H9 (cell line): Measurements from ENCODE around the gene SREK1IP1. TPM values are rescaled to one million over a fixed set of nuclear protein-coding genes. Genes with fewer than 3 reads are reported as not detected.

ENCODE experiments used
- DNase-seq: peaks from one replicate; pipeline ENCODE4 v3.0.0-alpha.2; 2017
- H2AFZ ChIP-seq: one replicate; pipeline ENCODE4 v1.6.1; 2013; ENCODE audit warnings: mild to moderate bottlenecking, low read length, control low read depth, moderate library complexity
- H2AK5ac ChIP-seq: 2 replicates; pipeline ENCODE4 v1.6.1; 2013; ENCODE audit warnings: low read length, control low read depth, mixed read lengths; ENCODE audit not compliant: insufficient read length
- H2BK120ac ChIP-seq: one replicate; pipeline ENCODE4 v1.6.1; 2013; ENCODE audit warnings: low read depth, mild to moderate bottlenecking, low read length, control low read depth, inconsistent platforms; ENCODE audit not compliant: poor library complexity, severe bottlenecking
- H2BK12ac ChIP-seq: 2 replicates; pipeline ENCODE4 v1.6.1; 2013; ENCODE audit warnings: low read length, control low read depth, mixed read lengths, low read depth; ENCODE audit not compliant: insufficient read length
- H2BK15ac ChIP-seq: 2 replicates; pipeline ENCODE4 v1.6.1; 2013; ENCODE audit warnings: low read depth, low read length, control low read depth
- H2BK20ac ChIP-seq: one replicate; pipeline ENCODE4 v1.6.1; 2013; ENCODE audit warnings: low read depth, mild to moderate bottlenecking, low read length, control low read depth, inconsistent platforms; ENCODE audit not compliant: poor library complexity, severe bottlenecking
- H2BK5ac ChIP-seq: 2 replicates; pipeline ENCODE4 v1.6.1; 2013; ENCODE audit warnings: low read length, control low read depth, mixed read lengths; ENCODE audit not compliant: insufficient read length
- H3K14ac ChIP-seq: 2 replicates; pipeline ENCODE4 v1.6.1; 2013; ENCODE audit warnings: low read length, control low read depth; ENCODE audit not compliant: insufficient read depth
- H3K18ac ChIP-seq: 2 replicates; pipeline ENCODE4 v1.6.1; 2013; ENCODE audit warnings: low read depth, mild to moderate bottlenecking, mixed read lengths, low read length, control low read depth; ENCODE audit not compliant: insufficient read length
- H3K23ac ChIP-seq: 2 replicates; pipeline ENCODE4 v1.6.1; 2013; ENCODE audit warnings: low read length, control low read depth, mixed read lengths, low read depth; ENCODE audit not compliant: insufficient read length
- H3K23me2 ChIP-seq: 2 replicates; pipeline ENCODE4 v1.6.1; 2013; ENCODE audit warnings: low read depth, mild to moderate bottlenecking, mixed read lengths, low read length, control low read depth; ENCODE audit not compliant: insufficient read length, poor library complexity, severe bottlenecking
- H3K27ac ChIP-seq: 2 replicates; pipeline ENCODE4 v1.5.1; 2013; ENCODE audit warnings: low read length, control low read depth, mixed read lengths, low read depth; ENCODE audit not compliant: insufficient read length
- H3K27me3 ChIP-seq: 2 replicates; pipeline ENCODE4 v1.6.1; 2013; ENCODE audit warnings: low read length, control low read depth, inconsistent platforms; ENCODE audit not compliant: insufficient read depth
- H3K4ac ChIP-seq: 2 replicates; pipeline ENCODE4 v1.6.1; 2013; ENCODE audit warnings: low read depth, mild to moderate bottlenecking, control low read depth, inconsistent platforms, low read length, moderate library complexity
- H3K4me1 ChIP-seq: 2 replicates; pipeline ENCODE4 v1.6.1; 2013; ENCODE audit warnings: low read length, control low read depth, inconsistent platforms; ENCODE audit not compliant: insufficient read depth
- H3K4me2 ChIP-seq: 2 replicates; pipeline ENCODE4 v1.6.1; 2013; ENCODE audit warnings: low read length, control low read depth, mixed read lengths; ENCODE audit not compliant: insufficient read length, insufficient read depth
- H3K56ac ChIP-seq: 2 replicates; pipeline ENCODE4 v1.6.1; 2013; ENCODE audit warnings: low read depth, mild to moderate bottlenecking, mixed read lengths, low read length, control low read depth; ENCODE audit not compliant: insufficient read length
- H3K79me1 ChIP-seq: 2 replicates; pipeline ENCODE4 v1.6.1; 2013; ENCODE audit warnings: low read depth, mild to moderate bottlenecking, moderate library complexity, low read length, control low read depth, inconsistent platforms; ENCODE audit not compliant: insufficient read depth, poor library complexity, severe bottlenecking
- H3K79me2 ChIP-seq: 2 replicates; pipeline ENCODE4 v1.6.1; 2013; ENCODE audit warnings: low read length, control low read depth, inconsistent platforms; ENCODE audit not compliant: insufficient read depth
- H3K9ac ChIP-seq: 2 replicates; pipeline ENCODE4 v1.6.1; 2013; ENCODE audit warnings: low read length, control low read depth, mixed read lengths; ENCODE audit not compliant: insufficient read length; ENCODE audit errors: extremely low read depth
- H3K9me3 ChIP-seq: one replicate; pipeline ENCODE4 v1.6.1; 2013; ENCODE audit warnings: low read depth, low read length, inconsistent platforms; ENCODE audit not compliant: control insufficient read depth
- H3T11ph ChIP-seq: one replicate; pipeline ENCODE4 v1.6.1; 2013; ENCODE audit warnings: mild to moderate bottlenecking, low read length, control low read depth, inconsistent platforms
- H4K20me1 ChIP-seq: one replicate; pipeline ENCODE4 v1.6.1; 2013; ENCODE audit not compliant: control insufficient read depth, insufficient read length, insufficient read depth
- H4K5ac ChIP-seq: 2 replicates; pipeline ENCODE4 v1.6.1; 2013; ENCODE audit warnings: low read depth, mild to moderate bottlenecking, mixed read lengths, low read length, control low read depth; ENCODE audit not compliant: insufficient read length
- H4K8ac ChIP-seq: replicated peaks from 2 replicates; pipeline ENCODE4 v1.6.1; 2013; ENCODE audit warnings: low read length, control low read depth, mixed read lengths, low read depth; ENCODE audit not compliant: insufficient read length
- H4K91ac ChIP-seq: 2 replicates; pipeline ENCODE4 v1.6.1; 2013; ENCODE audit warnings: low read depth, mild to moderate bottlenecking, moderate library complexity, mixed read lengths, low read length, control low read depth; ENCODE audit not compliant: insufficient read length
- H3K27ac Mint-ChIP-seq, 3 experiments: 2 replicates in 2 of 3; 3 replicates in 1 of 3; pipeline ENCODE4 v1.8.0; 2020 to 2021; ENCODE audit warnings: mixed read lengths in 3 of 3, mild to moderate bottlenecking in 1 of 3, moderate library complexity in 1 of 3
- H3K27me3 Mint-ChIP-seq: 2 replicates; pipeline ENCODE4 v1.8.0; 2021; ENCODE audit warnings: low read depth, mild to moderate bottlenecking, moderate library complexity, mixed read lengths
- H3K36me3 Mint-ChIP-seq, 3 experiments: 2 replicates in 2 of 3; 3 replicates in 1 of 3; pipeline ENCODE4 v1.8.0; 2020 to 2021; ENCODE audit warnings: low read depth in 3 of 3, mixed read lengths in 3 of 3; ENCODE audit not compliant: insufficient read depth in 1 of 3
- H3K4me1 Mint-ChIP-seq, 2 experiments: 2 replicates each; pipeline ENCODE4 v1.8.0; 2020; ENCODE audit warnings: mixed read lengths in 2 of 2
- H3K4me3 Mint-ChIP-seq, 2 experiments: 2 replicates in 1 of 2; 3 replicates in 1 of 2; pipeline ENCODE4 v1.8.0; 2020 to 2021; ENCODE audit warnings: mild to moderate bottlenecking in 2 of 2, mixed read lengths in 2 of 2, moderate library complexity in 1 of 2
- H3K9me3 Mint-ChIP-seq, 2 experiments: 2 replicates in 1 of 2; 3 replicates in 1 of 2; pipeline ENCODE4 v1.8.0; 2020; ENCODE audit warnings: mild to moderate bottlenecking in 2 of 2, mixed read lengths in 2 of 2, moderate library complexity in 1 of 2
- WGBS: extraction: QIAGEN DNeasy Blood & Tissue Kit; methylation state at CpG from one replicate; pipeline ENCODE4 v1.1.7; 2013; ENCODE audit warnings: missing lambda C conversion rate, low lambda C conversion rate, mixed read lengths; ENCODE audit not compliant: insufficient read length; ENCODE audit errors: extremely low coverage; 5-methylcytosine and 5-hydroxymethylcytosine counted together
- total RNA-seq: library from RNA; stranded (reverse); gene quantifications from 2 replicates; pipeline ENCODE4 v1.2.1, GENCODE V29; 2021
- TF ChIP-seq, protein P1 (sequence below): fragments of 200-600 bp; sonication (generic); conservative IDR thresholded peaks from 3 replicates; pipeline ENCODE4 v1.8.0; 2021; ENCODE audit warnings: antibody characterized with exemption, mild to moderate bottlenecking

SREK1IP1 gene
- total RNA-seq, 1 experiment from 2014 or later: 28.6 TPM

GRCh38 chr5:64763948-64764503 is 4.5 kb downstream of the SREK1IP1 start:
- Histone ChIP-seq H2BK5ac (no peak overlapping the region), H3K14ac (no peak overlapping the region), H3K18ac (no peak overlapping the region), H2BK12ac (no peak overlapping the region), H2BK15ac (no peak overlapping the region), H3T11ph (no peak overlapping the region), H4K8ac (no peak overlapping the region), H4K5ac (no peak overlapping the region), H3K79me2 (peaks cover 14% of the 10 kb centered on the region; the same call in 1 of the 2 replicates), H4K91ac (no peak overlapping the region), H3K4me2 (no peak overlapping the region), H3K9ac (no peak overlapping the region), H2AK5ac (no peak overlapping the region), H2AFZ (no peak overlapping the region), H3K23me2 (no peaks in the 10 kb centered on the region), H3K27ac (no peak overlapping the region), H3K4ac (no peak overlapping the region), H3K27me3 (no peaks in the 10 kb centered on the region), H3K79me1 (peaks cover 10% of the 10 kb centered on the region), H3K56ac (no peak overlapping the region), H3K23ac (no peak overlapping the region), H2BK120ac (no peak overlapping the region), H2BK20ac (no peak overlapping the region), H3K9me3 (no peaks in the 10 kb centered on the region), H3K4me1 (no peaks in the 10 kb centered on the region), H4K20me1 (no peaks in the 10 kb centered on the region)
- Mint-ChIP-seq H3K9me3 (no peaks in the 10 kb centered on the region), H3K36me3 (peaks cover 7 to 32% (median 27%) of the 10 kb centered on the region in 3 experiments; a peak in 5 of 7 replicates), H3K27ac (no peak overlapping the region; a peak in 1 of 7 replicates), H3K27me3 (no peaks in the 10 kb centered on the region), H3K4me1 (peaks cover 28 to 37% of the 10 kb centered on the region in 2 experiments), H3K4me3 (no peak overlapping the region)
- TF ChIP-seq, protein P1, sequence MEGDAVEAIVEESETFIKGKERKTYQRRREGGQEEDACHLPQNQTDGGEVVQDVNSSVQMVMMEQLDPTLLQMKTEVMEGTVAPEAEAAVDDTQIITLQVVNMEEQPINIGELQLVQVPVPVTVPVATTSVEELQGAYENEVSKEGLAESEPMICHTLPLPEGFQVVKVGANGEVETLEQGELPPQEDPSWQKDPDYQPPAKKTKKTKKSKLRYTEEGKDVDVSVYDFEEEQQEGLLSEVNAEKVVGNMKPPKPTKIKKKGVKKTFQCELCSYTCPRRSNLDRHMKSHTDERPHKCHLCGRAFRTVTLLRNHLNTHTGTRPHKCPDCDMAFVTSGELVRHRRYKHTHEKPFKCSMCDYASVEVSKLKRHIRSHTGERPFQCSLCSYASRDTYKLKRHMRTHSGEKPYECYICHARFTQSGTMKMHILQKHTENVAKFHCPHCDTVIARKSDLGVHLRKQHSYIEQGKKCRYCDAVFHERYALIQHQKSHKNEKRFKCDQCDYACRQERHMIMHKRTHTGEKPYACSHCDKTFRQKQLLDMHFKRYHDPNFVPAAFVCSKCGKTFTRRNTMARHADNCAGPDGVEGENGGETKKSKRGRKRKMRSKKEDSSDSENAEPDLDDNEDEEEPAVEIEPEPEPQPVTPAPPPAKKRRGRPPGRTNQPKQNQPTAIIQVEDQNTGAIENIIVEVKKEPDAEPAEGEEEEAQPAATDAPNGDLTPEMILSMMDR: no peak
- DNase-seq: no peak
- no CpG with 5 or more reads among the region's 4 CpGs for WGBS
